Vagina (tissue), 2 donors: ENCODE measurements around the gene RSPH3. TPM values are rescaled to one million over a fixed set of nuclear protein-coding genes. Genes with fewer than 3 reads are reported as not detected.
A peak's percentile ranks its signal among the peaks of the same experiment; 100 is the strongest.
"Not testable (repeated sequence)": the region's sequence is repeated elsewhere in the genome, so short reads cannot be mapped to it uniquely, and the experiment has no call there.

Experiments
- DNase-seq, 2 donors: peaks; one replicate each; pipeline ENCODE4 v3.0.0-alpha.2; 2017; ENCODE audit errors: extremely low spot score in 2 of 2
- H3K27ac ChIP-seq: fragments of 200-600 bp; sonication (generic); one replicate; pipeline ENCODE4 v1.5.1; 2019
- H3K27me3 ChIP-seq: fragments of 200-600 bp; sonication (generic); one replicate; pipeline ENCODE4 v1.5.1; 2019
- H3K36me3 ChIP-seq, 2 donors: fragments of 200-600 bp; sonication (generic); one replicate each; pipeline ENCODE4 v1.5.1; 2017 to 2019
- H3K4me1 ChIP-seq: fragments of 200-600 bp; sonication (generic); one replicate; pipeline ENCODE4 v1.5.1; 2019
- H3K4me3 ChIP-seq, 2 donors: fragments of 200-600 bp; sonication (generic); 1 replicate in 1 of 2; 2 replicates in 1 of 2; pipeline ENCODE4 v1.5.1; 2016 to 2019
- H3K9me3 ChIP-seq: fragments of 200-600 bp; sonication (generic); one replicate; pipeline ENCODE4 v1.5.1; 2019
- POLR2A ChIP-seq, 2 donors: fragments of 450-650 bp; IDR thresholded peaks; one replicate each; pipeline ENCODE4 v1.6.1; 2017; ENCODE audit warnings: antibody characterized with exemption in 2 of 2, mild to moderate bottlenecking in 2 of 2, moderate library complexity in 2 of 2
- POLR2AphosphoS5 ChIP-seq, 2 donors: sonication (generic); formaldehyde crosslinking; IDR thresholded peaks; one replicate each; pipeline ENCODE4 v1.9.0; 2017; ENCODE audit warnings: antibody characterized with exemption in 2 of 2, mild to moderate bottlenecking in 2 of 2, low read depth in 1 of 2; ENCODE audit not compliant: insufficient read depth in 1 of 2
- intact Hi-C: fragments of 100-400 bp; cut with DNase I; formaldehyde crosslinking; loops from one replicate; pipeline ENCODE4 v1.15.1; 2023
- total RNA-seq: library from RNA; depleted of rRNA; stranded (reverse); fragments of >200 nt; gene quantifications from one replicate; pipeline ENCODE4 v1.2.3, GENCODE V29; 2016
- TF ChIP-seq, protein P1 (sequence below), 3 experiments: fragments of 450-650 bp in 2 of 3; fragments of 200-600 bp in 1 of 3; sonication (generic) in 1 of 3; IDR thresholded peaks; one replicate each; pipeline ENCODE4 v1.5.1; 2017 to 2019; ENCODE audit warnings: antibody characterized with exemption in 3 of 3, mild to moderate bottlenecking in 2 of 3, moderate library complexity in 2 of 3

RSPH3 gene
- total RNA-seq, 1 donor from 2014 or later: 14.5 TPM

DNA sequence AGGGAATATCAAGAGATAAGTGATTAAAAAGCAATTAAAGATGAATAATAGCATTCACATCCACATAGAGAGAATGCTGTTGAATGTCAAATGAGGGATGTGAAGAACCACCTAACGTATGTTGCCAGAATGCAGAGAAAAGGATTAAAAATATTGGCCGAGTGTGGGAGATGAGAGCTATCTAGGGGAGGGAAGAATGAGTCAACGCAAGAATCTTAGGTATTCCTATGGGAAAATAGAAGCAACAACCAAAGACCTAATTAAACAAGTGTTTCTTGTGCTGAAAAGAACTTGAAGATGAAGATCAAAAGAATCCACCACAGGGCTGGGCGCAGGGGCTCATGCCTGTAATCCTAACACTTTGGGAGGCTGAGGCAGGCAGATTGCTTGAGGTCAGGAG lies 12.2 kb upstream of the RSPH3 start:
- Histone ChIP-seq H3K27ac (no peak overlapping the region), H3K4me1 (no peaks in the 10 kb centered on the region), H3K9me3 (no peaks in the 10 kb centered on the region), H3K36me3 (no peaks in the 10 kb centered on the region), H3K4me3 (no peak overlapping the region), H3K27me3 (no peaks in the 10 kb centered on the region)
- TF ChIP-seq, protein P1, sequence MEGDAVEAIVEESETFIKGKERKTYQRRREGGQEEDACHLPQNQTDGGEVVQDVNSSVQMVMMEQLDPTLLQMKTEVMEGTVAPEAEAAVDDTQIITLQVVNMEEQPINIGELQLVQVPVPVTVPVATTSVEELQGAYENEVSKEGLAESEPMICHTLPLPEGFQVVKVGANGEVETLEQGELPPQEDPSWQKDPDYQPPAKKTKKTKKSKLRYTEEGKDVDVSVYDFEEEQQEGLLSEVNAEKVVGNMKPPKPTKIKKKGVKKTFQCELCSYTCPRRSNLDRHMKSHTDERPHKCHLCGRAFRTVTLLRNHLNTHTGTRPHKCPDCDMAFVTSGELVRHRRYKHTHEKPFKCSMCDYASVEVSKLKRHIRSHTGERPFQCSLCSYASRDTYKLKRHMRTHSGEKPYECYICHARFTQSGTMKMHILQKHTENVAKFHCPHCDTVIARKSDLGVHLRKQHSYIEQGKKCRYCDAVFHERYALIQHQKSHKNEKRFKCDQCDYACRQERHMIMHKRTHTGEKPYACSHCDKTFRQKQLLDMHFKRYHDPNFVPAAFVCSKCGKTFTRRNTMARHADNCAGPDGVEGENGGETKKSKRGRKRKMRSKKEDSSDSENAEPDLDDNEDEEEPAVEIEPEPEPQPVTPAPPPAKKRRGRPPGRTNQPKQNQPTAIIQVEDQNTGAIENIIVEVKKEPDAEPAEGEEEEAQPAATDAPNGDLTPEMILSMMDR (IDR thresholded peaks at IDR 0.05): no peak
- TF ChIP-seq POLR2AphosphoS5 (IDR thresholded peaks at IDR 0.05; ENCODE audit: insufficient read depth in 1 of 2, low read depth in 1 of 2) (no peak), POLR2A (IDR thresholded peaks at IDR 0.05) (no peak)
- DNase-seq: no peak
- intact Hi-C loops: no loop called here

DNA sequence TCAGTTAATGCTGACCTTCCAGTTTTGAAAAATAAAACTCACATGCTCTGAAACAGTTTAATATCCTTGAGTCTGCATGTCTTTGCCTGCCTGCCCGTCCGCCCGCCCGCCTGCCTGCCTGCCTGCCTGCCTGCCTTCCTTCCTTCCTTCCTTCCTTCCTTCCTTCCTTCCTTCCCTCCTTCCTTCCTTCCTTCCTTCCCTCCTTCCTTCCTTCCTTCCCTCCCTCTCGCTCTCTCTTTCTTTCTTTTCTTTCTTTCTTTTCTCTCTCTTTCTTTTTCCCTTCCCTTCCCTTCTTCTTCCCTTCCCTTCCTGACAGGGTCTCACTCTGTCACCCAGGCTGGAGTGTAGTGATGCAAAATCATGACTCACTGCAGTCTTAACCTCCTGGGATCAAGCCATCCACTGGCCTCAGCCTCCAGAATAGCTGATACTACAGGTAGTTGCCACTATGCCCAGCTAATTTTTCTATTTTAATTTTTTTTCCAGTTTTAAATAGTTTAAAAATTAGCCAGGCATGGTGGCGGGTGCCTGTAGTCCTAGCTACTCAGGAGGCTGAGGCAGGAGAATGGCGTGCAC lies 10.1 kb upstream of the RSPH3 start:
- H3K27ac ChIP-seq, H3K4me3 ChIP-seq, intact Hi-C loops, H3K36me3 ChIP-seq, H3K4me1 ChIP-seq, DNase-seq, H3K27me3 ChIP-seq, H3K9me3 ChIP-seq: not testable (repeated sequence)

GRCh38 chr6:159008656-159009288 lies 8.8 kb upstream of the RSPH3 start:
- intact Hi-C loops: no loop called here
- H3K4me3 ChIP-seq: no peak overlapping the region
- H3K36me3 ChIP-seq: no peaks in the 10 kb centered on the region
- no peaks in the 10 kb centered on the region for H3K27me3 ChIP-seq
- no peaks in the 10 kb centered on the region for H3K4me1 ChIP-seq
- H3K9me3 ChIP-seq: no peaks in the 10 kb centered on the region
- H3K27ac ChIP-seq: no peak overlapping the region
- DNase-seq: no peak
- TF ChIP-seq, protein P1 (IDR thresholded peaks at IDR 0.05): peak; percentile 6 to 41 (median 29)
- no peak for TF ChIP-seq POLR2AphosphoS5 (IDR thresholded peaks at IDR 0.05; ENCODE audit: insufficient read depth in 1 of 2, low read depth in 1 of 2)
- no peak for TF ChIP-seq POLR2A (IDR thresholded peaks at IDR 0.05)

- Histone ChIP-seq H3K27me3 (no peaks in the 10 kb centered on the region), H3K9me3 (no peaks in the 10 kb centered on the region), H3K4me1 (no peaks in the 10 kb centered on the region), H3K27ac (no peak overlapping the region), H3K4me3 (no peak overlapping the region), H3K36me3 (no peaks in the 10 kb centered on the region)
- TF ChIP-seq, protein P1 (IDR thresholded peaks at IDR 0.05): no peak
- TF ChIP-seq POLR2AphosphoS5 (IDR thresholded peaks at IDR 0.05; ENCODE audit: insufficient read depth in 1 of 2, low read depth in 1 of 2) (no peak), POLR2A (IDR thresholded peaks at IDR 0.05) (no peak)
- intact Hi-C loops: no loop called here
- no peak for DNase-seq
These were observed 7.5 kb upstream of the RSPH3 start for GRCh38 chr6:159007510-159007909.

DNA sequence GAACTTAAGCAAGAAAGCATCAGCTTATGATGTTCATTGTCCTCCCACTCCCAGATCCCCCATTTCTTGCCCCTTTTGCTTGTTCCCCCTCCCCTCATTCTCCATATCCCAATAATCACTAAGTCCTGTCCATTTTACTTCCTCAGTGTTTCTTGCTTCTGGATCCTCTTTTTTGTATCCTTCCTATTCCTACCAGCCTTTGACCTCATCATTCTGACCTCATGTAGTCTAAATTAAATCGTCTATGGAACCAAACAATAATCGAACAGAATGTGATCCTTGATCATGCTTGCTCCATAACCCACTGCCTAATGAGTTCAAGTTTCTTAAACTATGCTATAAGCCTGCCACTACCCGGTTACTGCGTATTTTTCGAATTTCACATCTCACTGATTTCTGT lies 5.4 kb upstream of the RSPH3 start:
- no peak for DNase-seq
- no peaks in the 10 kb centered on the region for H3K36me3 ChIP-seq
- H3K4me1 ChIP-seq: peaks cover 7% of the 10 kb centered on the region
- TF ChIP-seq POLR2A (IDR thresholded peaks at IDR 0.05) (no peak), POLR2AphosphoS5 (IDR thresholded peaks at IDR 0.05; ENCODE audit: insufficient read depth in 1 of 2, low read depth in 1 of 2) (no peak)
- TF ChIP-seq, protein P1 (IDR thresholded peaks at IDR 0.05): no peak
- no peaks in the 10 kb centered on the region for H3K9me3 ChIP-seq
- H3K27me3 ChIP-seq: no peaks in the 10 kb centered on the region
- intact Hi-C loops: no loop called here
- no peak overlapping the region for H3K27ac ChIP-seq
- no peak overlapping the region for H3K4me3 ChIP-seq
